NOMO-1 treated with DMSO at 0.1 percent for 48 hours (cell line): Measurements from ENCODE around the gene ZDHHC7.

ENCODE experiments used
- DNase-seq: peaks from one replicate; lab custom pipeline; 2025; ENCODE audit not compliant: unreplicated experiment; lab: John Stamatoyannopoulos, UW

ZDHHC7 gene

GRCh38 chr16:85019659-85020245 lies 8.4 kb upstream of the ZDHHC7 start:
- DNase-seq: no peak

- no peak for DNase-seq
Observed at GRCh38 chr16:85018529-85019236, 7.3 kb upstream of the ZDHHC7 start.

DNA sequence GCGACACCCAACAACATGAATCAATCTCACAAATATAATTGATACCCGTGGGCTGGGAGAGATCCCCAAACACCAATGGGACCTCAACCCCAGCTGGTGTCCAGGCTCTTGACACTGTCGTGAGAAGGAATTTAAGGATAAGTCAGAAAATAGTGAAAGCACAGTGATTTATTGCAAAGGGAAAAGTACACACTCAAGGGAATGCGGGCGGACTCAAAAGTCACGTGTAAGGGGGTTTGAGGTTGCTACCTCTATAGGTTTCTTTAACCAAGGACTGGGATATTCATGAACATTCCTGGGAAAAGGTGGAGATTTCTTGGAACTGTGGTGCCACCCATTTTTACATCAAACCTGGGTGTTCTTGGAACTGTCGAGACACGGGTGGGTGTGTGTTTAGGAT lies 6.3 kb upstream of the ZDHHC7 start:
- DNase-seq: no peak

GRCh38 chr16:85017151-85017550 lies 5.8 kb upstream of the ZDHHC7 start:
- DNase-seq: peak; percentile 94

- no peak for DNase-seq
Observed at GRCh38 chr16:85015481-85016187, 4.3 kb upstream of the ZDHHC7 start.

DNA sequence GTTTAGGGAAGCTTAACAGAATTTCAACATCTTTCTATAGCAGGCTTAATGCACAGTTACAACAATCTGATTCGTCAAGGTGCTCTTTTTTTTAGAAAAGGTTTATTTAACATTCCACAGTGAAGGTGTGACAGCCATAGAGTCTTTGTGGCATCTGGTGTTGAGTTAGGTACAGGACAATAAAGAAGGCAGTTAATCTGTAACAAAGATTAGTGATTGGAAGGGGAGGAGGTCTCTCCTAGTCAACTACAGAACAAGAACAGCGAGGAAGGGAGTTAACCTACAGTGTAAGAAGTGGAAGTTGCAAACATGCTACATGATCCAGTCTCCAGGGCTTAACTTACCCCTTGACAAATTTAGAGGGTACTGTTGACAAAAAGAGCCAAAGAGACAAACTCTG lies 3.0 kb upstream of the ZDHHC7 start:
- DNase-seq: no peak

GRCh38 chr16:85011846-85012284 lies 530 bp upstream of the ZDHHC7 start:
- DNase-seq: no peak

- DNase-seq: no peak
Observed at GRCh38 chr16:85010446-85010930, 847 bp downstream of the ZDHHC7 start.

- DNase-seq: no peak
Observed at GRCh38 chr16:85008271-85008670, 3.1 kb downstream of the ZDHHC7 start.

- DNase-seq: no peak
Observed at GRCh38 chr16:85007496-85008214, 3.7 kb downstream of the ZDHHC7 start.

DNA sequence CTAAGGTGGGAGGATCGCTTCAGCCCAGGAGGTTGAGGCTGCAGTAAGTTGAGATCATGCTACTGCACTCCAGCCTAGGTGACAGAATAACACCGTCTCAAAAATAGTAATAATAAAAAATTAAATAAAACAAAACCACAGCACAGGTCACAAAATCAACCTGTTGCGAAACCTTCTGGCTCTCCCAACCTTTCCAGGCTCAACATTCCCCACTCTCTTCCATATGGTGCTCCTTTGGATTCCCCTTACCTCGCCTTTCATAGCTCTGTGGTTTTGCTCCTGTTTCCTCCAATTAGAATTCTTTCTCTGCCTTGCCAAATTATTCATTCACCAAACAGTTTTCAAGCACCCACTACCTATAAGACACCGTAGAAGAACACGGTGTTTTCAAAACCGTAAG lies 4.7 kb downstream of the ZDHHC7 start:
- no peak for DNase-seq

- DNase-seq: no peak
Observed at GRCh38 chr16:85005285-85006069, 5.9 kb downstream of the ZDHHC7 start.

DNA sequence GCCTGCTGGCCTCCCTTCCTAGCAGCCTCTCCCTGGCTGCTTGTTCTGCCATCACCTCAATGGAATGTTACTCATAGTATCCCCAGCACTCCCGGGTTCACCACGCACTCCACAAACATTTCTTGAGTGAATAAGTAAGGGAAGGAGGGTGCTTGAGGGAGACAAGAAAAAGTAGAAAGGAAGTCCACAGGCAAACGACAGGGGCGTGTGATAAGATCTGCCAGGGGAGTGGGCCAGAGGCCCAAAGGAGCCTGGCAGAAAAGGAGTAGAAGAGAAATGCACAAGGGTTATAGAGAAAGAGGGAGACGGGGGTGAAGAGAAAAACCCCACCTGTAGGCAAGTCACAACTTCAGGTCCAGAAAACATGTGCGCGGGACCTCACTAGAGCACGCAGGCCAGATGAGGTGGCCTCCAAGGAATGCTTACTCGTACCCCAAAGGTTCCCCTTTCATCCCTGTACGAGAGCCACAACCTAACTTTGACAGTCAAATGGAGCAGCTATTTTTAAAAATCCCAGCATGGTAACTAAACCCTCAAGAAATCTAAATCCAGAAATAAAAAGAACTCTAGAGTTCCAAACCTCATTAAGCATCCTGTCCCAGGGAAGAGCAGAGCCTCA lies 6.6 kb downstream of the ZDHHC7 start:
- no peak for DNase-seq

DNA sequence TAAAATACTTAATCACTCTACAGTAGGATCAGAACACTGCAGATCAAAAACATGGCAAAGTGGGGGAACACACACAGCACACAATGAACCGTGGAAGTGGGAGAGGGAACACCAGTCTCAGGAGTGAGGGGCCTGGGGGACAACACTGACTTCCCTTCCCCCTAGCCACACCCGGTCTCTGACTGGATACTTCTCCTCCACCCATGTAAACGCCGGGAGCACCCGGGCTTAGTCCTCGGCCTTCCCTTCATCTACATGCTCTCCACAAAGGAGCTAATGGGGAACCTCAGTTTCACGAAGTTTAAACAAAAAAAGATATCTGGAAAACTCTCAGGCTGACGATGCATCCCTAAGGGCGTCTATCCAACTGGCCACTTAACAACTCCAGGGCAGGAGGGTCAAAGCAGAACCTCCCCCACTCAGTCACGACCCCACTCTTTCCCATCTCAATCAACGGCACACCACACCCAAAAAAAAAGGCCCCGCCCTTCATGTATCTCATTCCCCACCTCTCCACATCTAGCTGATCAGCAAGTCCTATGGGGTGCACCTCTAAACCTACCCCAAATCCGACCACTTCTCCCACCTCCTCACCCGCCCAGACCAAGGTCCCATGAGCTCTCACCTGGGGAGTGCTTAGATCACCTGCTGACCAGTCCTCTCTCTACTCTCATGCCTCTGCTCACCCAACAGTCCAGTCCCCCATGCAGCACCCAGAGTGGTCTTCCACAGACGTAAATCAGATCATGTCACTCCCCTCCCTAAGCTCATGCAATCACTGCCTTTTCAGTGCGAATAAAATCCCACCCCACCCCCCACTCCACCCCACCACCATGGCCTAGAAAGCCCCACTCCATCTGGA lies 7.4 kb downstream of the ZDHHC7 start:
- no peak for DNase-seq

DNA sequence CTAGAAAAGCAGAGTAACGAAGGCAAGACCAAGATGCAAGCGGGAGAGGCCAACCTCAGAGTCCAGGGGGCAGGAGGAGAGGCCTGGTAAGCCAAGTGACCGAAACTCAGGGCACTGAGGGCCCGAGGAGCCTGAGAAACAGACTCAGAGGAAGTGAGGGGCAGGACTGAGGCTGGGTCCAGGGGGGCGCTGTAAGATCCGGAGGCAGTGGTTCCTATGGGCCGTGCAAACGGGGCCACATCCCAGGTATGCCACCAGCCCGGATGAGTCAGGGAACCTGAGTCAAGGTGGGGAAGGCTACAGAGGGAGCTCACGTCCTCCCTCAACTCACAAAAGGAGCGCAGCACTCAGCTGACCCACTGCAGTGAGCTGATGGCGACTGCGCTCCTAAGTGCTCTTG lies 8.3 kb downstream of the ZDHHC7 start:
- DNase-seq: no peak

DNA sequence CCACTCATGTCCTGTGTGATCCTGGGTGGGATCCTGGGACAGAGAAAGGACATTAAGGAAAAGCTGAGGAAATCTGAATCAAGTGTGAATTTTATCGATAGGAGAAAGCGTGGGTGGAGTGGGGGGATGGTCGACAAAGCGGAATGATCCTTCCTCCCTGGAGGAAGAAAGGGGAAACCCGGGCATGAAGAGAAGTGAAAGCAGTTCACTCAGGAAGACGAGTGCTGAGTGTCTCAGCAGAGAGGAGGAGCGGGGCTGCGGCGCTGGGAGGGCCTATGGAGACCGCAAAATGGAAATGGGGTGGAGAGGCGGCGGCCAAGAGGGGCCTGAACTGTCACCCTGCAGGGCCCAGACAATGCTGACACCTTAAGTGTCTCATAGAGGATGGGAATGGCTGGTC lies 8.7 kb downstream of the ZDHHC7 start:
- peak; percentile 74 for DNase-seq

- no peak for DNase-seq
Observed at GRCh38 chr16:85002099-85002541, 9.2 kb downstream of the ZDHHC7 start.

DNA sequence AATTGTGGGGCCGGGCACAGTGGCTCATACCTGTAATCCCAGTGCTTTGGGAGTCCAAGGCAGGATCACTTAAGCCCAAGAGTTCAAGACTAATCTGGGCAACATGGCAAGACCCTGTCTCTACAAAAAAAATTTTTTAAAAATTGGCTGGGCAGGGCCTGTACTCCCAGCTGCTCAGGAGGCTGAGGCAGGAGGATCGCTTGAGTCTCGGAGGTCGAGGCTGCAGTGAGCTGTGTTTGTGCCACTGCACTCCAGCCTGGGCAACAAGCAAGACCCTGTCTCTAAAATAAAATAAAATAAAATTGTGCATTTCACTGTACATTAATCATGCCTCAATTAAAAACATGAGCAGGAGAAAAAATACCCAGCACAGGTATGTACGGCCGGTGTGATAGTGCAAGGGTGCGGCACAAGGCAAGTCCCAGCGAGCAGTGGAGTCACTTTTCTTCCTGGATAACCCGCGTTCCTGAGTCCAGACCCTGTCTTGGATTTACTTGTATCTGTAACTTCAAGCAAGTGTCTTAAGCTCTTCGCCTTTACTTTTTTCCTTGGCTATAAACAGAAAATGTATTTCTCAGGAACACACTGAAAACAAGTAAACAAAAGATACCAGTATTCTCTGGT lies 11.4 kb downstream of the ZDHHC7 start:
- DNase-seq: no peak

GRCh38 chr16:84999200-84999599 lies 12.1 kb downstream of the ZDHHC7 start:
- DNase-seq: no peak
